HL-60/S4 treated with retinoic acid at 250 ng/mL for 4 days and 3 days (cell line): ENCODE results near the gene ELK1.
"Not testable (repeated sequence)": the region's sequence is repeated elsewhere in the genome, so short reads cannot be mapped to it uniquely, and the experiment has no call there.

Source experiments
- in situ Hi-C: fragments of 300-500 bp; cut with MboI; formaldehyde crosslinking; loops from 2 replicates; pipeline ENCODE4 v1.7.0; 2022; ENCODE audit warnings: low sequenced_read_pairs

ELK1 gene

GRCh38 chrX:47650164-47651042 lies at the start of gene ELK1:
TSS of gene ELK1 (minus strand) at chrX:47650563. CDS start at chrX:47641441, 9,122 bp downstream.
- in situ Hi-C loops, result no loop called here

- in situ Hi-C loops, result no loop called here
Observed at GRCh38 chrX:47697181-47697580, 46.8 kb upstream of the ELK1 start.

GRCh38 chrX:47690175-47690574 lies 39.8 kb upstream of the ELK1 start:
- in situ Hi-C loops, result no loop called here

DNA sequence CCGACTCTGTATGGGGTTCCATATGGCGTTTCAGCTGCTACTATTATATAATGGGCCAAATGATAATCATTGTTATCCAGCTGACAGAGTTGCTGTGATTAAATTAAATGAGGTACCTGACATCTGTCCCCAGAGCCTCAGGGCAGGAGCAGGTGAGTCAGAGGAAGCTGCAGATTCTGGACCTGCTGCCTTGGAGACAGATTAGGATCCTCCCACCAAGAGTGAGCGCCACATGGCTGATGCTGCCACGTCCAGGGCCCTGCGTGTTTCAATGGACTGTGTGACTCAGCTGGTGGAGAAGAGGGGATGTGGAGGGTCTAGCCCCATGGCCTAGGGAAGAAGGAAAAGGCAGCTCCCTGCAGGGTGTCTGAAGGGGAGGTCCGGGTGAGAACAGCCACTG lies 36.9 kb upstream of the ELK1 start:
- in situ Hi-C loops, result no loop called here

DNA sequence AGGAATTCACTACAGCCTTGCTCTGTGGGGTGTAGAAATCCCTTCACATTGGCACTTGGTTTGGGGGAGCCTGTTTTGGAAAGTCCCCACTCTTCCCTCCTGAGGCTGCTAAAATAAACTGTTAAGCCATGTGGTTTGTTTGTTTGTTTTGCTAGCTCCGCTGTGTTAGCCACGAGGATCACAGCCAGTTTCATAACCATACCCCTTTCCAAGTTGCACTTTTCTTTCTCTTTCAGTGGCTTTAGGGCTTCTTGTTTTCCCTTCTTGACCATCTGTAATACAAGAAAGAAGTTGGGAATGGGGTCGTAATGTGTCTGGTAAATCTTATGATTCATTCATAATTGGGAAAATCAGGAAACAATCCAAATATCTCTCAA lies 33.5 kb upstream of the ELK1 start:
- in situ Hi-C loops, result no loop called here

GRCh38 chrX:47683184-47683828 lies 32.9 kb upstream of the ELK1 start:
- in situ Hi-C loops, result no loop called here

GRCh38 chrX:47675959-47676859 lies 25.8 kb upstream of the ELK1 start:
- in situ Hi-C loops, result not testable (repeated sequence)

- in situ Hi-C loops, result no loop called here
Observed at GRCh38 chrX:47674776-47675175, 24.4 kb upstream of the ELK1 start.

DNA sequence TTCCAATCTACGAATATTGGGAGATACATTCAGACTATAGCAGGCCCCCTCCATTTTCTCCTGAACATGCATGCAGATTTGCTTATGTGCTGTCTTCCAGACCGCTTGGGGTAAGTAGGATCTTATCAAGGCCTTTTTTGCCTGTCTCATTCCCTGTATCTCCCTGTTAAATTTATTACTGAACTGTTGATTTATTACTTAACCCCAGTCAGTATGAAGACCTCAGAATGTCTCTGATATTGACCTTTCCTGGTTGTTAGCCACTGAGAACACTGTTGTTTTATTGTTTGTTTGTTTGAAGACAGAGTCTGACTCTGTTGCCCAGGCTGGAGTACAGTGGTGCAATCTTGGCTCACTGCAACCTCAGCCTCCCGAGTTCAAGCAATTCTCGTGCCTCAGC lies 15.4 kb upstream of the ELK1 start:
- in situ Hi-C loops, result not testable (repeated sequence)

GRCh38 chrX:47664737-47665136 lies 14.4 kb upstream of the ELK1 start:
- in situ Hi-C loops, result no loop called here

GRCh38 chrX:47662144-47662657 lies 11.8 kb upstream of the ELK1 start:
- in situ Hi-C loops, result no loop called here

- in situ Hi-C loops, result no loop called here
Observed at GRCh38 chrX:47661539-47661938, 11.2 kb upstream of the ELK1 start.

DNA sequence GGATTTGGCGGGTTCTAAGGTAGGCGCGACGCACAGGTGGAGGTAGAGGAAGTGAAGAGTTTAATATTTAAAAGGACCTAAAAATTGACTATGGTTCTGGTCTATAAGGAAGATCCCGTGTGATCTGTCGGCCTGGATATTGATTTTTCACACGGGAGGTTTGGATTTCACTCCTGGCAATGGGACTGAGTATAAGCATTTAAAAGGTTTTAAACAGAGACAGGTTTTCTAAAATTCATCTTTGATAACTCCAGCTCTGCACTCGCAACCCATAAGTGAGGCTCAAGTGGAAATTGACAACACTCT lies 9.0 kb upstream of the ELK1 start:
- in situ Hi-C loops, result no loop called here

GRCh38 chrX:47658684-47659420 lies 8.5 kb upstream of the ELK1 start, which contains the start of gene UXT:
TSS of gene UXT (minus strand) at chrX:47659180. CDS start at chrX:47658927, 253 bp downstream.
- in situ Hi-C loops, result no loop called here

- in situ Hi-C loops, result no loop called here
Observed at GRCh38 chrX:47658301-47658683, 7.9 kb upstream of the ELK1 start.

DNA sequence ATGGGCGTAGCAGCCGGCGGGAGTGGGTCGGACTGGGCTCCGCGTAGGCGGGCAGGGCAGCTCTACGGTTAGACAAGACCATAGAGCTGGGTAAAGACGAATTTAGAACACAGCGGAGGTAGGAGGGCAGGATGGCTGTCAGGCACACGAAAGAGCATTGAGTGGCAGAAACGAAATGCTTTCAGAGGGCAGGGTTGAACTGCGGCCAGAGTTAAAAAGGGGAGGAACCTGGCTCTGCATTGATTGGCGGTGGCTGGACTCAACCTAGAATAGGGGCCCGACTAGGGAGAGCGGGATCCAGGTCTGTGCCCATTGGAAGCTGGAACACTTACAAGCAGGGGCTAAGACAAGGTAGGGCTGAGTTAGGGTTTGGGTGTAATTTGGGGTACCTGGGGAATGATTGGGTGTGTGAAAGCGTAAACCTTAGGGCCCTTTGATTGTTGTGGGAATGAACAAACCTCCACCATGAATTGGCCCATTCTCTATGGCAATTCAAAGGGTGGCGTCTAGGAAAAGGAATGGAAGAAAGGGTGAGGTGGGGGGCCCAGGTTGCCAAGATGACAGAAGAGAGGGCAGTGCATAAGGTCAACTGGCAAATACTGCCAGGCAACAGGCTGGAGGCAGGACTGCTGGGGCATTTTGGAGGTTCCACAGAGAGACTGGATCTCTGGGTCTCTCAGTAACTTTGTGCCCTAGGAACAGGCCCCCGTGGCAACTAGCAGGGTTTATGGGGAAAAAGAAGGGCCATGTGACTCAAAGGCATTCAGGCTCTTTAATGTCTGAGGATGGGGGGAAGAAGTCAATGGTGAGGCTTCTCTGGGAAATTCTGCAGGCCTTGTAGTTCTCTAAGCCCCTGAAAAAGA lies 911 bp upstream of the ELK1 start:
- in situ Hi-C loops, result no loop called here

- in situ Hi-C loops, result no loop called here
Observed at GRCh38 chrX:47649781-47650163, 591 bp downstream of the ELK1 start.

DNA sequence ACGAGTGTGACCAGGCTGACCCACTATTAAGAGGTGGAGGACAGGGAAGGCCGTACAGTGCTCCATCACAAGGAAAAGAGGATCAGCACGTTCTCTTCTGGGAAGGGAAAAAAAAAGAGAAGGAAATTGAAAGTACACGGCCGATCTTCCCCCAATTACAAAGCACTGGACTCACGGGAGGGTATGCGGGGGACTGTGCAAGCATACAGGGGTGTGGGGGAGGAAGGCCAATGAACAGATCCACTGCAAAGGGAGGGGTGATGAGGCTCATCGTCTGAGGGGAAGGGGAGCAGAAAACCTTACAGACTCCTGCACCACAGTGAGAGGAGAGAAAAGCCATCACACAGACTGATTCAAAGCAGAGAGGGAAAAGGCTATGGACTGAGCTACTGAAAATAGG lies 1.1 kb downstream of the ELK1 start:
- in situ Hi-C loops, result no loop called here

DNA sequence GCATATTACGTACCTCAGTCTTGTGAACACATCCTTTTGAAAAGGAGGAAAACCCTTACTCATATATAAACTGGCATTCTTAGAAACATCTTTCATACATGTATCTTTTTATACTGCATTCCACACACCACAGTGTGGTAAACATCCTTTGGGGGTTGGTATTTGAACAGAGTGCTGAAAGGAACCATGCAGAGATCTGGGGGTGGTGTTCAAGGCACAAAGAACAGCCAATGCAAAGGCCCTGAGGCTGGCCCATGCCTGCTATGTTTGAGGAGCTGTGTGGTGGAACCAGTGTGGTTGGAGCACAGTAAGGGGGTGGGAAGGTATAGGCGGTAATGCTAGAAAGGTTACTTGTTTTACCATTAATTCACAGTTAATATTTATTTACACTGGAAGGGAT lies 2.0 kb downstream of the ELK1 start:
- in situ Hi-C loops, result no loop called here

- in situ Hi-C loops, result no loop called here
Observed at GRCh38 chrX:47646636-47647035, 3.7 kb downstream of the ELK1 start.
